GM12878 (cell line): ENCODE measurements around the gene CCDC78.

Experiments
- EZH2 ChIP-seq: IDR thresholded peaks from 2 replicates; pipeline ENCODE4 v1.6.1; 2012; ENCODE audit warnings: low read depth, mild to moderate bottlenecking, control low read depth, inconsistent platforms, low read length, borderline replicate concordance; ENCODE audit not compliant: control insufficient read depth
- IRF3 ChIP-seq: fragments of 450-650 bp; IDR thresholded peaks from 2 replicates; pipeline ENCODE4 v1.6.1; 2014; ENCODE audit warnings: mild to moderate bottlenecking
- MAX ChIP-seq: IDR thresholded peaks from 2 replicates; pipeline ENCODE4 v1.6.1; 2012; ENCODE audit warnings: low read depth, low read length, improper control_type of control experiment
- PBX3 ChIP-seq: IDR thresholded peaks from 2 replicates; pipeline ENCODE4 v1.6.1; 2011; ENCODE audit warnings: mild to moderate bottlenecking, low read depth, low read length, moderate library complexity; ENCODE audit not compliant: insufficient replicate concordance
- POLR2AphosphoS5 ChIP-seq: IDR thresholded peaks from 2 replicates; pipeline ENCODE4 v1.6.1; 2011; ENCODE audit warnings: mild to moderate bottlenecking, low read length, inconsistent platforms
- SIN3A ChIP-seq: IDR thresholded peaks from 2 replicates; pipeline ENCODE4 v1.6.1; 2012; ENCODE audit warnings: low read depth, low read length, improper control_type of control experiment
- SP1 ChIP-seq: IDR thresholded peaks from one replicate; pipeline ENCODE4 v1.6.1; 2011; ENCODE audit warnings: low read depth, low read length
- ZSCAN29 ChIP-seq: fragments of 450-650 bp; IDR thresholded peaks from 2 replicates; pipeline ENCODE4 v1.6.1; 2017; ENCODE audit warnings: mild to moderate bottlenecking, moderate library complexity
- TF ChIP-seq, protein P1 (sequence below): IDR thresholded peaks from 2 replicates; pipeline ENCODE4 v1.6.1; 2011; ENCODE audit warnings: low read depth, low read length, improper control_type of control experiment, borderline replicate concordance
- TF ChIP-seq, protein P2 (sequence below), 3 experiments: IDR thresholded peaks in 2 of 3; conservative IDR thresholded peaks in 1 of 3; 2 replicates each; pipeline ENCODE4 v1.5.1; 2011; ENCODE audit warnings: low read depth in 3 of 3, low read length in 3 of 3, mild to moderate bottlenecking in 3 of 3, control low read depth in 2 of 3, moderate library complexity in 2 of 3, inconsistent platforms in 1 of 3, mixed read lengths in 1 of 3; ENCODE audit not compliant: control insufficient read depth in 2 of 3, insufficient read depth in 1 of 3; ENCODE audit errors: extremely low read depth in 1 of 3

DNA sequence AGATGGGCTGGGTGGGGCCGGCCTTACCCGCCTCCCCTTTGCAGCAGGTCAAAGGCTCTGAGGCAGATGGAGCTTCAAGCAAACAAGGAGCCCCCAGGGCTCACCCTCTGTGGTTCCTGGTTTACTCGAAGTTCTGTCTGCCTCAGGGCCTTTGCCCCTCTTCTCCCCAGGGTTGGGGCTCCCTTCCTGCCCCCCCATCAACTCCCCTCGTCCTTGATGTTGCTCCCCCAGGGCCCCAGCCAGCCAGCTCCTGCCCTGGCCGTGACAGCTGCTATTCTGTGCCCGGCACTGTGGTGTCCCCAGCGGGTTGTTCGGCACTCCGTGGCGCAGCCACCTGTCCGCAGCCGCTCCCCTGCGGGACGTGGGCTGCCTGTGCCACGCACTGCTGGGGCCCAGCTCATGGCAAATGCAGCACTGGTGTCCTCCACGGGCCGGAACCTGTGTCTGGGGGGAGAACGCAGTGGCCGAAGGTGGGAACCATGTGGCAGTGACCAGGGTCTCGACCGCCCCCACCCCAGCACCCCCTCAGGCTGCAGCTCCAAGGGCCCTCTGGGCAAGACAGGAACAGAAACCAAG lies 15.7 kb downstream of the CCDC78 start:
- TF ChIP-seq IRF3 (no peak), ZSCAN29 (no peak), SP1 (no peak), EZH2 (no peak), POLR2AphosphoS5 (no peak), PBX3 (no peak), MAX (no peak), SIN3A (no peak)
- TF ChIP-seq, protein P1, sequence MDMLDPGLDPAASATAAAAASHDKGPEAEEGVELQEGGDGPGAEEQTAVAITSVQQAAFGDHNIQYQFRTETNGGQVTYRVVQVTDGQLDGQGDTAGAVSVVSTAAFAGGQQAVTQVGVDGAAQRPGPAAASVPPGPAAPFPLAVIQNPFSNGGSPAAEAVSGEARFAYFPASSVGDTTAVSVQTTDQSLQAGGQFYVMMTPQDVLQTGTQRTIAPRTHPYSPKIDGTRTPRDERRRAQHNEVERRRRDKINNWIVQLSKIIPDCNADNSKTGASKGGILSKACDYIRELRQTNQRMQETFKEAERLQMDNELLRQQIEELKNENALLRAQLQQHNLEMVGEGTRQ, result no peak
- TF ChIP-seq, protein P2, sequence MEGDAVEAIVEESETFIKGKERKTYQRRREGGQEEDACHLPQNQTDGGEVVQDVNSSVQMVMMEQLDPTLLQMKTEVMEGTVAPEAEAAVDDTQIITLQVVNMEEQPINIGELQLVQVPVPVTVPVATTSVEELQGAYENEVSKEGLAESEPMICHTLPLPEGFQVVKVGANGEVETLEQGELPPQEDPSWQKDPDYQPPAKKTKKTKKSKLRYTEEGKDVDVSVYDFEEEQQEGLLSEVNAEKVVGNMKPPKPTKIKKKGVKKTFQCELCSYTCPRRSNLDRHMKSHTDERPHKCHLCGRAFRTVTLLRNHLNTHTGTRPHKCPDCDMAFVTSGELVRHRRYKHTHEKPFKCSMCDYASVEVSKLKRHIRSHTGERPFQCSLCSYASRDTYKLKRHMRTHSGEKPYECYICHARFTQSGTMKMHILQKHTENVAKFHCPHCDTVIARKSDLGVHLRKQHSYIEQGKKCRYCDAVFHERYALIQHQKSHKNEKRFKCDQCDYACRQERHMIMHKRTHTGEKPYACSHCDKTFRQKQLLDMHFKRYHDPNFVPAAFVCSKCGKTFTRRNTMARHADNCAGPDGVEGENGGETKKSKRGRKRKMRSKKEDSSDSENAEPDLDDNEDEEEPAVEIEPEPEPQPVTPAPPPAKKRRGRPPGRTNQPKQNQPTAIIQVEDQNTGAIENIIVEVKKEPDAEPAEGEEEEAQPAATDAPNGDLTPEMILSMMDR (IDR thresholded peaks at IDR 0.05 in 2 of 3, conservative IDR thresholded peaks at IDR 0.05 in 1 of 3; ENCODE audit: control insufficient read depth in 2 of 3, extremely low read depth in 1 of 3, insufficient read depth in 1 of 3, low read depth in 3 of 3, low read length in 3 of 3), result no peak
